Activated naive CD4-positive, alpha-beta T cell treated with anti-CD3 and anti-CD28 coated beads, Interleukin-2, amount 50 U/mL, for 72 hours (primary cell): ENCODE measurements around the gene YTHDC1. TPM values are rescaled to one million over a fixed set of nuclear protein-coding genes. Genes with fewer than 3 reads are reported as not detected.
"Not testable (repeated sequence)": the region's sequence is repeated elsewhere in the genome, so short reads cannot be mapped to it uniquely, and the experiment has no call there.

Source experiments
- ATAC-seq, 2 donors: fragments of 150-1000 bp; cut with Tn5 transposase; 2 replicates each; pipeline ENCODE4 v1.10.0; 2021; ENCODE audit warnings: mild to moderate bottlenecking in 2 of 2, moderate library complexity in 2 of 2
- DNase-seq, 2 donors: peaks; one replicate each; pipeline ENCODE4 v3.0.0; 2021 to 2022; ENCODE audit warnings: low spot score in 2 of 2
- H3K27ac Mint-ChIP-seq, 2 donors: one replicate each; pipeline ENCODE4 v1.8.0; 2022; ENCODE audit warnings: mild to moderate bottlenecking in 2 of 2, mixed read lengths in 2 of 2
- H3K36me3 Mint-ChIP-seq, 2 donors: one replicate each; pipeline ENCODE4 v1.8.0; 2022; ENCODE audit warnings: mixed read lengths in 2 of 2
- H3K9me3 Mint-ChIP-seq, 2 donors: one replicate each; pipeline ENCODE4 v1.8.0; 2022; ENCODE audit warnings: mixed read lengths in 2 of 2
- total RNA-seq, 2 donors: library from RNA; stranded (reverse); gene quantifications; one replicate each; pipeline ENCODE4 v1.2.3, GENCODE V29; 2022

YTHDC1 gene
- total RNA-seq, 2 donors from 2014 or later, result 83.2 to 87.3 TPM

DNA sequence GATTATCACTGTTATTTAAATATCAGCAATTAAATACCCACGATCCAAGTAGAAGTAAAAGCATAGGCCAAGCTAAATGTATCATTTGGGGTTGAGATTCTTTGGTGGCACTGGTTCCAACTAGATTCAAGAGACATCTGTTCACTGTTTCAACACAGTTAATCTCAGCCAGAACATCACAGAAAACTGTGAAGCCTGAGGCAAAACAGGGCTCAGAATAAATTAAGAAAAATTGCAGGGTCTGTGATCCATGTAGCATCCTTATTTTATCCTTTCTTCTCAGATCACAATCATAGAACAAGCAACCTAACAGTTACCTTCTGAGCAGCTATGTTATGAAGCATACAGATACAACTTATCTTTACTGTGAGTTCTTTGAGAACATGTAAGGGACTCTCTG, 23.7 kb downstream of the YTHDC1 start:
- Mint-ChIP-seq H3K36me3 (peaks cover 4 to 13% of the 10 kb centered on the region in 2 donors), H3K27ac (no peak overlapping the region)

DNA sequence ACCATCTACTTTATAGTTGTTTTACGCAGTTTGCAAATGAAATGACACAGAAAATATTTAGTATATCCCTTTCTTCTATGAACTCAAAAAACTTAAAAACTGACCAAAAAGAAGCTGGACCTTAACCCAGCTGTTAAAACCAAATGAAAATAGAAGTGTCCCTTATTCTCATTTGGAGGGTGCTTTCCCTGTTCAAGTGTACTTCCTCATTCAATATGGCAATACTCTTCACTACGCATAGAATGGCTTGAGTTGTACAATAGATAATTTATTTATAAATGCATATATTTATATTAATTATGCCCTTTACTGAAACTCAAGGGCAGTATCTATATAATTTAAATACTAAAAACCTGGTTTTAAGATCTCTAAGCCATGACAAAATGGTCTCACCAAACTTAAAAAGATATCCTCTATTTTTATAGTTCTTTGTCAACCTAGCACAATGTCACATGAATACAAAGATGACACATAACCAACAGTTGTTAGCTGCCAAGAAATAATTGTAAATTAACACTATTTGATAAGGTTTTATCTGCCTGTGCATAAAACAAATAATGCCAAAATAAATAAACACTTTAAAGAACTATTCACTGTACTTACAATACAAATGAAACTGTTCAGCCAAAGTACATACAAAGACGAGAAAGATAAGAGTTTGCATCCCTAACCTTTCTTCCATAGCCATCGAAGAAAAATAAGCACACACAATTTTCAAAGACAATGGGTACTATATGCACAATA, 25.2 kb downstream of the YTHDC1 start:
- DNase-seq (no peak), ATAC-seq (no peak)
- peak overlapping the region in 1 of 2 donors; percentile 44 for H3K27ac Mint-ChIP-seq
- H3K9me3 Mint-ChIP-seq, result no peaks in the 10 kb centered on the region
- H3K36me3 Mint-ChIP-seq, result peaks cover 4 to 9% of the 10 kb centered on the region in 2 donors

More for the DNA sequence above, 23.7 kb downstream of the YTHDC1 start:
- no peaks in the 10 kb centered on the region for H3K9me3 Mint-ChIP-seq
- ATAC-seq, result no peak
- DNase-seq, result no peak

DNA sequence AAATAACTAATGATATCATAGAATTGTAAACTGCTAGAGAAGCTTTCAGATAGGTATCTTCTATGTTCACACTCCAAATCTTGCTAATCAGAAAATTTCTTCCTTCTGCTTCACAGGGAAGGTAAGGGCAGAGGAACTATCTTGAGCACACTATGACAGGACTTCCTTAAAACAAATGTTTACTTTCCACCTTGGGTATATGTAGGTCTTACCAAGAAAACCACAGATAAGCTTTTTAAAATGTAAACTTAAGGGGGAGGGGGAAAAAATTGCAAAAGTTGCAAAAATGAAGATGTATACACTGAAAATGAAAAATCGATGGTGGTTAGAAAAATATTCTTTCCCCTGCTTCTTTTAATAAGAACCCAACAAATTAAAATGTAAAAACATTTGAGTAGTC, 30.9 kb downstream of the YTHDC1 start:
- DNase-seq (no peak), ATAC-seq (no peak)
- Mint-ChIP-seq H3K9me3 (no peaks in the 10 kb centered on the region), H3K36me3 (peaks cover 7 to 23% of the 10 kb centered on the region in 2 donors), H3K27ac (no peak overlapping the region)

DNA sequence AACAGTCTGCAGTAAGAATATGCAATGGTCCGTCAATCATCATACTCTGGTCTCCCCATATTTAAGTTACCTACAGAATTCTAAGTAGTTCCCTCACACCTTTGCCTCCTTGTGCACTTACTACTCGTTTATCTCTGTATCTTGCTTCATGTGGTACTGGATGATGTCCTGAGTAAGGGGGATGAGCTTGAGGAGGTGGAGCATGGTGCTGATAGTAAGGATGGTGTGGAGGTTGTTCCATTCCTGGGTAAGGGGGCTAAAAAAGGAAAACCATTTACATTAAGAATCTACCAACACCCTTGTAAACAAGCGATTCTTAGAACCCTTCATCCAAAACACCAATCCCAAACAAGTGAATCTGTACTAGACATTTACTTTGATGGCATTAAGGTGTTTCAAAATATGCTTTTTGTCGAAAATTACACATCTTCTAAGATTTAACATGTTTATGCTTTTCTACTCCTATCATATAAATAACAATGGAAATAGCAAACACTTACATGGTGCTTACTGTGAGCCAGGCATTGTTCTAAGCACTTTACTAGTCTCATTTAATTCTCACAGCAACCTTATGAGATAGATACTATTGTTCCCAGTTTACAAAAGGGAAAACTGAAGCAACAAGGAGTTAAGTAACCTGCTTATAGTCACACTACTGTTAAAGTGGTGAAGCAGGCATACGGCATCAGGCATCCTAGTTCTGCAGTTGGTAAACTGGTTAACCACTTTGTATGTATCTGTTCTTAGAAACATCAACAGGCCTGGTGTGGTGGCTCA, 33.5 kb downstream of the YTHDC1 start:
- DNase-seq (no peak), ATAC-seq (no peak)
- H3K36me3 Mint-ChIP-seq, result peaks cover 6 to 29% of the 10 kb centered on the region in 2 donors
- H3K27ac Mint-ChIP-seq, result peak overlapping the region in 1 of 2 donors; percentile 44
- no peaks in the 10 kb centered on the region for H3K9me3 Mint-ChIP-seq

DNA sequence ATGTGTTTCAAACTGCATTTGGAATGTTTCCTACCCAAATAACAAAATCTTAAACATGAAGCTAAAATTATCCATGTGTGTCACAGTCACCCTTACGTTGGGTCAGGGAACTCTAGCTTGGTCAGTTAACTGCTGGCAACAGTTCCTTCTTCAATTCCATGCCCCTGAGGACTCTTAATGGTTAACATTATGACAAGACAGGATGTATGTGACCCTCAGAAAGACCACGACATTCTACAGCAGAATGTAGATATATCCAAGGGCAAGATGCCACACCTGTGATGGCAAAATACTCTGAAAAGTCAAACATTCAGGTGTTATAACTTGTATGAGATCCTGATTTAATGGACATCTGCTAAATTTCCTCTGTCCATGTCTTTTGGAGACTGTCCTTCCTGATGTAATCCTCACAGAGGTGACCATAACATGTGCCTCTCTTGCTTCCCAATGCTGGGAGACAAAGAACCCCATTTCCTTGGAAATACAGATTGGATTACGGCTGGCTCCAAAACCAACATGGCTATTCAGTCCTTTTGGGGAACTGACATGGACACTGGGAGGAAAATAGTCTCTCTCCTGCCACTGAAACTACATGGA, 39.1 kb downstream of the YTHDC1 start:
- ATAC-seq, result no peak
- H3K36me3 Mint-ChIP-seq, result peaks cover 6 to 23% of the 10 kb centered on the region in 2 donors

DNA sequence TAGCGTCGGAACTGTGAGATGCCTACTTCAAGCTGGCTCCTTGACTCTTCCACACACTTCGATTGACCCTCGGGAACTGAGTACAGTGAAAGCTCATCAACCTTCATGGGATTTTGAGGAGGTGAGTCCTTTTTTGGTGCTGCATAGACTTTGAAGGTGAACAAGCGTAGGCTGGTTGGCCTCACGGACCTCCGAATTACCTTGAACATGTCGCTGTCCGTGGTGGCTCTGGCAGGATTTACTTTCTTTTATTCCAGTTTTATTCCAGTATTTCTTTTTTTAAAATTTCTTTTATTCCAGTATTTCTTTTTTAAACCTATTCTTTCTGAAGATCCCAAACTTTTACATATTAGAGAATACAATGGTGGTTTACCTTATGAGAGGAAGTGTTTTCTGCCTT, 45.2 kb downstream of the YTHDC1 start:
- DNase-seq (no peak), ATAC-seq (peak in 1 of 2 donors; percentile 16)
- Mint-ChIP-seq H3K36me3 (no peaks in the 10 kb centered on the region), H3K27ac (no peak overlapping the region), H3K9me3 (no peaks in the 10 kb centered on the region)

More for the DNA sequence above, 39.1 kb downstream of the YTHDC1 start:
- H3K27ac Mint-ChIP-seq, result no peak overlapping the region
- no peak for DNase-seq
- H3K9me3 Mint-ChIP-seq, result no peaks in the 10 kb centered on the region

DNA sequence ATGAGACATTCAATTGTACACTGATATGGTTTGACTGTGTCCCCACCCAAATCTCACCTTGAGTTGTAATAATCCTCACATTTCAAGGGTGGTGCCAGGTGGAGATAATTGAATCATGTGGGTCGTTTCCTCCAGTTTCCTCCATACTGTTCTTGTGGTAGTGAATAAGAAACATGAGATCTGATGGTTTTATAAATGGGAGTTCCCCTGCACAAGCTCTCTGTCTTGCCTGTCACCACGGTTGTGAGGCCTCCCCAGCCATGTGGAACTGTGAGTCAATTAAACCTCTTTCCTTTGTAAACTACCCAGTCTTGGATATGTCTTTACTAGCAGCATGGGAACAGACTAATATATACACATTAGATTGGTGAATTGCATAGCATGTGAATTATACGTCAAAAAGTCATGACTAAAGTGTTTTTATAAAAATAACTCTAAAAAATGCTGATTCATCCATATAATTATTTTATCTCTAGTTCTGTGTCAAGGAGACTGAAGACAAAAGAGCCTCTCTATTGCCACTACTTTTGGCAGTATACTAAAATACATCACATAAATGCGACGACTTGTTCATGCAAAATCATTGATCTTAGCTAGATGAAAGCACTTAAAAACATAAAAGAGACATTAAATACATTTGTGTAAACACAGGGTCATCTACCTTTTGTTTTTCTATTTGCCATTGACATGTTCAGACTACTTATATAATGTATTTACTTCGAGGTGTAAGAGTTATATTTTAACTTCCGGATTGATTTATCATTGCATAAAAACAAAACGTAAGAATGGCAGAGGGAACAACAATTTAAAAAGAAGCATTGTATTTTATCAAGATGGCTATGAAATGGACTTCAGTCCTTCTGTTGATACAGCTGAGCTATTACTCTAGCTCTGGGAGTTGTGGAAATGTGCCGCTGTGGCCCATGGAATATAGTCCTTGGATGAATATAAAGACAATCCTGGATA, 50.1 kb downstream of the YTHDC1 start:
- DNase-seq (no peak), ATAC-seq (peak; percentile 82)
- peak overlapping the region in 1 of 2 donors; percentile 15 for H3K27ac Mint-ChIP-seq
- peaks cover 0 to 10% of the 10 kb centered on the region in 2 donors for H3K9me3 Mint-ChIP-seq
- H3K36me3 Mint-ChIP-seq, result peaks cover 0 to 6% of the 10 kb centered on the region in 2 donors

DNA sequence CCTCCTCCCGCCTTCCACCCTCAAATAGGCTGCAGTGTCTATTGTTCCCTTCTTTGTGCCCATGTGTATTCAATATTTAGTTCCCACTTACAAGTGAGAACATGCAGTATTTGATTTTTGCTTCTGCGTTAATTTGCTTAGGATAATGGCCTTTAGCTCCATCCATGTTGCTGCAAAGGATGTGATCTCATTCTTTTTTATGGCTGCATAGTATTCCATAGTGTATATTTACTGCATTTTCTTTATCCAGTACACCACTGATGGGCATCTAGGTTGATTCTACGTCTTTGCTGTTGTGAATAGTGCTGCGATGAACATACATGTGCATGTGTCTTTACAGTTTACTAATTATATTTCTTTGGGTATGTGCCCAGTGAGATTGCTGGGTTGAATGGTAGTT, 52.8 kb downstream of the YTHDC1 start:
- no peak overlapping the region for H3K27ac Mint-ChIP-seq
- H3K9me3 Mint-ChIP-seq, result peaks cover 2 to 10% of the 10 kb centered on the region in 2 donors
- no peak for DNase-seq
- ATAC-seq, result no peak
- peaks cover 0 to 6% of the 10 kb centered on the region in 2 donors for H3K36me3 Mint-ChIP-seq

DNA sequence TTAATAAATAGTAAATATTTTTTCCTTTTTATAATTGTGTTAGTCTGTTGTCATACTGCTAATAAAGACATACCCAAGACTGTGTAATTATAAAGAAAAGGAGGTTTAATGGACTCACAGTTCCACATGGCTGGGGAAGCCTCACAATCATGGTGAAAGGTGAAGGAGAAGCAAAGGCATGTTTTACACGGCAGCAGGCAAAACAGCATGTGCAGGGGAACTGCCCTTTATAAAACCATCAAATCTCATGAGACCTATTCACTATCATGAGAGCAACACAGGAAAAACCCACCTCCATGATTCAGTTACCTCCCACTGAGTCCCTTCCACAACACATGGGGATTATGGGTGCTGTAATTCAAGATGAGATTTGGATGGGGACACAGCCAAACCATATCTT, 58.6 kb downstream of the YTHDC1 start:
- no peaks in the 10 kb centered on the region for H3K36me3 Mint-ChIP-seq
- H3K27ac Mint-ChIP-seq, result no peak overlapping the region
- H3K9me3 Mint-ChIP-seq, result peaks cover 0 to 4% of the 10 kb centered on the region in 2 donors
- DNase-seq (no peak), ATAC-seq (no peak)

DNA sequence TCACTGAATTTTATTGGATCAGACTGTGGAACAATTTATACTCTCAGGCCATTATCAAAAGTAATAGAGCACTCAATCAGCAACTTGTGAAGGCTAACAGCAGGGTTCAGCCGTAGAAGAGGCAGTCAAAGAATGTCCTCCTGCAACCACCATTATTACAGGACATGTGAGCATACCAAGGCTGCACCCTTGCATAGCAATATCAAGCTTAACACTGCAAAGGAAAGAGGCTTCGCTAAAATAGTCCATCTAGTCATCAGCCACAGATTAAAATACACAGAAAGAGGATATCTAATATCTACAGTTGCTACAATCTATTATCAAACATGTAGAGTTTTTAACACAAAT, 61.5 kb downstream of the YTHDC1 start:
- ATAC-seq, result no peak
- no peak for DNase-seq
- H3K27ac Mint-ChIP-seq, result no peak overlapping the region
- H3K9me3 Mint-ChIP-seq, result peaks cover 0 to 4% of the 10 kb centered on the region in 2 donors
- no peaks in the 10 kb centered on the region for H3K36me3 Mint-ChIP-seq

DNA sequence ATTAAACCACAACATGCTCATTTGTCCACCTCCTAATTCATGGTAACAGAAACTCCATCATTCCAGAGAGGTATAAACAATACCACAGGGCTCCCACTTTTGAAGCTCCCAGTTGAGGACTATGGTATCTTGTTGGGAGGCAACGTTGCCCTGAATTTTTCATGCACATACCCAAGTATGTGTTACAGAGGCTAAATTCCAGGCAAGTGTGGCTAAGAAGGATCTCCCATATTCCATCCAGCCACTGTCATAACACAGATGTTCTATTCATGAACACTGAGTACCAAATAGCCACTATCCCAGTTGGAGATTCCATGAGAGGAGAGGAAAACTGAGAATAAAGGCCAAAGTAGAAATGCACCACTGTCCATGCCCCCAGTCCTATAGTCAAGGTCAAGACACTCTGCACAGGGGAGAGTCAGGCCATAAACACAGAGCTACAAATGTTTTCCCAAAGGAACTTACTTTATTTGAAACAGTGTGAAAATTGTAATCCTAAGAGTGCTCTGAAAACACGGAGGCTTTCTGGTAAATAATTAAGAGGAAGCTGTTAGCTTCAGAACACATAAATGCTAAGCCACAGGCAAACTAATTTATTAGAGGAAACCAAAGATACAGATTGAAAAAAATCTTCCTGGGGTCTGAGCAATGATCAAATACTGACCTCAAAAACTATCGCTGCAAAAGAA, 62.0 kb downstream of the YTHDC1 start:
- H3K9me3 Mint-ChIP-seq, result peaks cover 0 to 4% of the 10 kb centered on the region in 2 donors
- H3K36me3 Mint-ChIP-seq, result no peaks in the 10 kb centered on the region
- DNase-seq (no peak), ATAC-seq (no peak)
- H3K27ac Mint-ChIP-seq, result no peak overlapping the region

DNA sequence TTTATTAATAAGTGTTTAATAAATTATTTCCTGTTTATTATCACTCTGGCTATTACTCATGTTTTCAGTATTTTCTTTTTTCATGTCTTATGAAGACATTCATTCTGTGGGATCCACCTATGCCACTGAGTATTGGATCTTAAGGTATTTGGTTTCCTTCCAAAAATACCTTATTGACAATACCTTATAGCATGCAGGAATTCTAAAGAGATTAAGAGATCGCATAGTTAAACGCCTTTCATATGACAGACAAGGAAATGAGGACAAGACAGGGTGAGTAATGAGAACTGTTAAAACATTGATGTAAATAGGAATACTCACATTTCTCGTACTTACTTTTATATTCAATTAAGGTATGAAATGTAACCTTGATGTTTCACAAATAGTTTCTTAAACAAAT, 66.2 kb downstream of the YTHDC1 start:
- DNase-seq, result no peak
- ATAC-seq, result no peak
- H3K9me3 Mint-ChIP-seq, result no peaks in the 10 kb centered on the region
- no peak overlapping the region for H3K27ac Mint-ChIP-seq
- H3K36me3 Mint-ChIP-seq, result no peaks in the 10 kb centered on the region

DNA sequence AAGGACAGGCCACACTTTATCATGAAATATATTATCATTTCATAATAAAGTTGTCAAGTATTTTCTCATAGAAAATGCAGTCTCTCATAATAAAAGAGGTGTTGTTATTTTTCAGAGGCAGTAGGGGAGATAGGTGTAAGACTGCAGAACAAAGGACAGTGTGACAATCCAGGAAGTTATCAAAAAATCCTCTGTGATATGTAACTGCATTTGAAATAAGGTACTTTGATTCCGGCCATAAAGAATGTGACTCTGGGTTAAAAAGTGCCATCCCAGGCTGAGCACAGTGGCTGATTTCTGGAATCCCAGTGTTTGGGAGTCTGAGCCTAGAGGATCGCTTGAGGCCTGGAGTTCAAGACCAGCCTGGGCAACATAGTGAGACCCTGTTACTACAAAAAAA, 66.8 kb downstream of the YTHDC1 start:
- Mint-ChIP-seq H3K36me3 (no peaks in the 10 kb centered on the region), H3K9me3 (no peaks in the 10 kb centered on the region), H3K27ac (no peak overlapping the region)
- no peak for ATAC-seq
- DNase-seq, result no peak

DNA sequence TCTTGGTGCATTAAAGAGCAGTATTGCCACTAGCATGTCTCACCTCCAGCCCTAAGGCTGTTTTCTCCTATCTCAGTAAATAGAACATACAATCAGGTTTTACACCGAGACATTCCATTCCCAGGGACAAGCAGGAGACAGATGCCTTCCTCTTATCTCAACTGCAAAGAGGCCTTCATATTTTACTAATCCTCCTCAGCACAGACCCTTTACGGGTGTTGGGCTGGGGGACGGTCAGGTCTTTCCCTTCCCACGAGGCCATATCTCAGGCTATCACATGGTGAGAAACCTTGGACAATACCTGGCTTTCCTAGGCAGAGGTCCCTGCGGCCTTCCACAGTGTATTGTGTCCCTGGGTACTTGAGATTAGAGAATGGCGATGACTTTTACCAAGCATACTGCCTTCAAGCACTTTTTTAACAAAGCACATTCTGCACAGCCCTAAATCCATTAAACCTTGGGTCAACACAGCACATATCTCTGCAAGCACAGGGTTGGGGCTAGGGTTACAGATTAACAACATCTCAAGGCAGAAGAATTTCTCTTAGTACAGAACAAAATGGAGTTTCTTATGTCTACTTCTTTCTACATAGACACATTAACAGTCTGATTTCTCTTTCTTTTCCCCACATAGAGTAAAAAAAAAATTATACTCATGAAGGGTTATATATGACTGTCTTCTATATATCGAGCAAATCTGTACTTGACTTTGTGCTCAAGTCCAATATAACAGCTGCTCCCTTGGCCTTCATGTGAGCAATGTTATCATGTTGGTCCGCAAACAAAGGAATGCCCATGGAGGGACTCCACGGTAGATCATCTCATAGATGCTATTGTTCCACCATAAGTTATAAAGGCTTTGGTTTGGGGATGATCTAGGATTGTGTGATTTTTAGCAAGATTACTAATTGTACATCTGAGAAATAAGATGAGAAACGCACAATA, 67.8 kb downstream of the YTHDC1 start:
- not testable (repeated sequence) for H3K27ac Mint-ChIP-seq, DNase-seq, ATAC-seq, H3K36me3 Mint-ChIP-seq, H3K9me3 Mint-ChIP-seq

DNA sequence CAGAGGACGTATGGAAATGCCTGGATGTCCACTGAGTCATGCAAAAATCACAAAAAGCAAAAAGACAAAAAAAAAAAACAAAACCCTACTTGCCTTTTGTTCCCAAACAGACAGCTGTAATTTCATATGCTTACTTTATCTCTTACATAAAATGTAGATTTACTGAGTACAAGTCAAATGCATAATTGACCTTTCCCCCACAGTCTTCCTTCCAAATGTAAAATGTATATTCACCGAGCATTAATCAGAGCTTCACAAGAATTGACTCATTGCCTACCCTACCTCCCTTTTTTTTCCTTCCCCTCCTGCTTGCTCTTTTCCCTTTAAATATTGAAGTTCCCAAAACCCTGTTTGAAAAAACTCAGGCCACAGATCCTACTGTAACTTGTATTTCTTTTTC, 71.9 kb downstream of the YTHDC1 start:
- no peaks in the 10 kb centered on the region for H3K9me3 Mint-ChIP-seq
- ATAC-seq, result no peak
- no peaks in the 10 kb centered on the region for H3K36me3 Mint-ChIP-seq
- H3K27ac Mint-ChIP-seq, result no peak overlapping the region
- no peak for DNase-seq
